Upper lobe of right lung (tissue), 1 donor: ENCODE results near the gene PTPRU. TPM values are rescaled to one million over a fixed set of nuclear protein-coding genes. Genes with fewer than 3 reads are reported as not detected.
"Not testable (repeated sequence)": the region's sequence is repeated elsewhere in the genome, so short reads cannot be mapped to it uniquely, and the experiment has no call there.

ENCODE experiments used
- ATAC-seq: fragments of 200-7000 bp; cut with Tn5 transposase; one replicate; pipeline ENCODE4 v1.9.1; 2020; ENCODE audit warnings: mild to moderate bottlenecking, moderate library complexity
- DNase-seq: peaks from one replicate; pipeline ENCODE4 v3.0.0-alpha.2; 2020
- H3K27ac ChIP-seq: fragments of 200-600 bp; one replicate; pipeline ENCODE4 v1.8.0; 2022
- H3K27me3 ChIP-seq: fragments of 200-600 bp; one replicate; pipeline ENCODE4 v1.8.0; 2022; ENCODE audit warnings: mild to moderate bottlenecking
- H3K36me3 ChIP-seq: fragments of 200-600 bp; one replicate; pipeline ENCODE4 v1.8.0; 2022
- H3K4me1 ChIP-seq: fragments of 200-600 bp; one replicate; pipeline ENCODE4 v1.8.0; 2022
- H3K4me3 ChIP-seq: fragments of 200-600 bp; one replicate; pipeline ENCODE4 v1.8.0; 2022; ENCODE audit warnings: mild to moderate bottlenecking
- H3K9me3 ChIP-seq: fragments of 200-600 bp; one replicate; pipeline ENCODE4 v1.8.0; 2022
- intact Hi-C: fragments of 100-400 bp; cut with DNase I; formaldehyde crosslinking; loops from one replicate; pipeline ENCODE4 v1.11.0; 2022
- total RNA-seq: library from RNA; stranded (reverse); fragmentation: NEBNext Ultra II Directional; extraction: Animal tissue kit (Norgen Biotek cat#: 25700); gene quantifications from one replicate; pipeline ENCODE4 v1.2.1, GENCODE V29; 2021
- TF ChIP-seq, protein P1 (sequence below): fragments of 200-600 bp; IDR thresholded peaks from one replicate; pipeline ENCODE4 v1.8.0; 2022; ENCODE audit warnings: antibody characterized with exemption
- donor health status: DM: no; HTN: yes; CAD: no; lungs with severe emphysema.

PTPRU gene
- total RNA-seq, 1 donor from 2014 or later, result 45.5 TPM

DNA sequence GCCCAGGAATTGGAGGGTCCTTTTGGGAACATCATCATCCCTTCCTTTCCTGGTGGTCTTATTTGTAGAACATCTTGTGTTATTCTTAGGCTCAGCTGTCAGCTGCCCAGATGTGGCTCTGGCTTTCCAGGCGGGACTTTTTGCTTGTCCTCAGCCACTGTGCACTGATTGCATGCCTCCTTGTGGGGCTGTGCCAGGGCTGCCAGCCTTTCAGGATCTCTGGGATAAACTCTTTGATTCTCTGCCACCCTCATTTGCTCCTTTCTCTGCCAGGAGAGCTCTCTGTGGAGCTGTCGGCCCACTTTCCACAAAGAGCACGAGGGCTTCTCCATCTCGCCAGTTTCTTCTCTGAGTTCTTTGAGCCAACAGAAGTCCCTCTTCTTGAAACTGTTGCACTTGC is 63.1 kb downstream of the PTPRU start:
- intact Hi-C loops, result no loop called here
- no peaks in the 10 kb centered on the region for H3K9me3 ChIP-seq
- DNase-seq (no peak), ATAC-seq (no peak)
- no peaks in the 10 kb centered on the region for H3K27me3 ChIP-seq
- H3K27ac ChIP-seq, result no peak overlapping the region
- H3K4me1 ChIP-seq, result no peaks in the 10 kb centered on the region
- TF ChIP-seq, protein P1, sequence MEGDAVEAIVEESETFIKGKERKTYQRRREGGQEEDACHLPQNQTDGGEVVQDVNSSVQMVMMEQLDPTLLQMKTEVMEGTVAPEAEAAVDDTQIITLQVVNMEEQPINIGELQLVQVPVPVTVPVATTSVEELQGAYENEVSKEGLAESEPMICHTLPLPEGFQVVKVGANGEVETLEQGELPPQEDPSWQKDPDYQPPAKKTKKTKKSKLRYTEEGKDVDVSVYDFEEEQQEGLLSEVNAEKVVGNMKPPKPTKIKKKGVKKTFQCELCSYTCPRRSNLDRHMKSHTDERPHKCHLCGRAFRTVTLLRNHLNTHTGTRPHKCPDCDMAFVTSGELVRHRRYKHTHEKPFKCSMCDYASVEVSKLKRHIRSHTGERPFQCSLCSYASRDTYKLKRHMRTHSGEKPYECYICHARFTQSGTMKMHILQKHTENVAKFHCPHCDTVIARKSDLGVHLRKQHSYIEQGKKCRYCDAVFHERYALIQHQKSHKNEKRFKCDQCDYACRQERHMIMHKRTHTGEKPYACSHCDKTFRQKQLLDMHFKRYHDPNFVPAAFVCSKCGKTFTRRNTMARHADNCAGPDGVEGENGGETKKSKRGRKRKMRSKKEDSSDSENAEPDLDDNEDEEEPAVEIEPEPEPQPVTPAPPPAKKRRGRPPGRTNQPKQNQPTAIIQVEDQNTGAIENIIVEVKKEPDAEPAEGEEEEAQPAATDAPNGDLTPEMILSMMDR, result no peak
- H3K36me3 ChIP-seq, result peaks cover 26% of the 10 kb centered on the region
- H3K4me3 ChIP-seq, result no peak overlapping the region

DNA sequence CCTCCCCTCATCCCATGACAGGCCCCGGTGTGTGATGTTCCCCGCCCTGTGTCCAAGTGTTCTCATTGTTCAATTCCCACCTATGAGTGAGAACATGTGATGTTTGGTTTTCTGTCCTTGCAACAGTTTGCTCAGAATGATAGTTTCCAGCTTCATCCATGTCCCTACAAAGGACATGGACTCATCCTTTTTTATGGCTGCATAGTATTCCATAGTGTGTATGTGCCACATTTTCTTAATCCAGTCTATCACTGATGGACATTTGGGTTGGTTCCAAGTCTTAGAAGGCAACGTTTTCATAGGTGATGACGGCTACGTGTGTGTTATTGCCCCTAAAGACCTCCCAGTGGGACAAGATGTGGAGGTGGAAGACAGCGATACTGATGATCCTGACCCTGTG is 65.4 kb downstream of the PTPRU start:
- H3K9me3 ChIP-seq, ATAC-seq, intact Hi-C loops, H3K27me3 ChIP-seq, H3K4me3 ChIP-seq, H3K4me1 ChIP-seq, H3K27ac ChIP-seq, DNase-seq: not testable (repeated sequence)
- peaks cover 29% of the 10 kb centered on the region for H3K36me3 ChIP-seq

- H3K27ac ChIP-seq, result no peak overlapping the region
- TF ChIP-seq, protein P1, result no peak
- intact Hi-C loops, result no loop called here
- H3K27me3 ChIP-seq, result no peaks in the 10 kb centered on the region
- H3K4me3 ChIP-seq, result no peak overlapping the region
- peak; percentile 16 for ATAC-seq
- no peaks in the 10 kb centered on the region for H3K4me1 ChIP-seq
- no peak for DNase-seq
- H3K9me3 ChIP-seq, result no peaks in the 10 kb centered on the region
- H3K36me3 ChIP-seq, result peaks cover 29% of the 10 kb centered on the region
Observed at GRCh38 chr1:29303201-29304024, 67.1 kb downstream of the PTPRU start.

GRCh38 chr1:29304025-29304684 is 67.8 kb downstream of the PTPRU start:
- H3K4me1 ChIP-seq, result no peaks in the 10 kb centered on the region
- no peak overlapping the region for H3K27ac ChIP-seq
- peaks cover 27% of the 10 kb centered on the region for H3K36me3 ChIP-seq
- no peak overlapping the region for H3K4me3 ChIP-seq
- TF ChIP-seq, protein P1, result no peak
- intact Hi-C loops, result no loop called here
- DNase-seq (no peak), ATAC-seq (no peak)
- no peaks in the 10 kb centered on the region for H3K9me3 ChIP-seq
- H3K27me3 ChIP-seq, result no peaks in the 10 kb centered on the region

DNA sequence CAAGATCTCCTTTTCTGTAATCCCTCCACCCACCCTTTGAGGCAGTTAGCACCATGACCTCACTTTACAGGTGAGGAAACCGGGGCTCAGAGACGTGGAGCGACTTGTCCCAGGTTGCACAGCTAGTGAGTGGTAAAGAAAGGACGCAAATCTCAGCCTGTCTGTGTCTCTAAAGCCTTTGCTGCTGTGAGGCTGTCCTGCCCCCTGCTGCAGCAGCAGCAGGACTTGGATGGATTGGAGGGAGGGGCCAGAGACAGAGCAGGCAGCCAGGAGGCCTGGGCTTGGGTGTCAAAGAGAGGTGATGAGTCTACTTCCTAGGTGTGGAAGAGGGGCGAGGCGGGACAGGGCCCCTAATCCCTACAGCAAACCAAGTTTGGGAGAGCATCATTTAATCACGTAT is 69.6 kb downstream of the PTPRU start:
- H3K27ac ChIP-seq, result no peak overlapping the region
- TF ChIP-seq, protein P1, result no peak
- intact Hi-C loops, result no loop called here
- no peak overlapping the region for H3K4me3 ChIP-seq
- ATAC-seq (no peak), DNase-seq (no peak)
- no peaks in the 10 kb centered on the region for H3K9me3 ChIP-seq
- H3K27me3 ChIP-seq, result no peaks in the 10 kb centered on the region
- no peaks in the 10 kb centered on the region for H3K4me1 ChIP-seq
- H3K36me3 ChIP-seq, result peaks cover 9% of the 10 kb centered on the region

- Histone ChIP-seq H3K27ac (no peak overlapping the region), H3K4me1 (no peaks in the 10 kb centered on the region), H3K36me3 (peaks cover 9% of the 10 kb centered on the region), H3K27me3 (no peaks in the 10 kb centered on the region), H3K4me3 (no peak overlapping the region), H3K9me3 (no peaks in the 10 kb centered on the region)
- DNase-seq (no peak), ATAC-seq (no peak)
- TF ChIP-seq, protein P1, result no peak
- intact Hi-C loops, result no loop called here
Observed at GRCh38 chr1:29306471-29307140, 70.3 kb downstream of the PTPRU start.
